HCT116 (cell line): Measurements from ENCODE around the gene PHTF1. TPM values are rescaled to one million over a fixed set of nuclear protein-coding genes. Genes with fewer than 3 reads are reported as not detected.
"Not testable (repeated sequence)": the region's sequence is repeated elsewhere in the genome, so short reads cannot be mapped to it uniquely, and the experiment has no call there.

Experiments used
- ATAC-seq: fragments of 200-7000 bp; cut with Tn5 transposase; 2 replicates; pipeline ENCODE4 v1.9.1; 2020; ENCODE audit warnings: mild to moderate bottlenecking, moderate library complexity
- BruUV-seq: library from RNA; stranded (reverse); fragments of 400-500 nt; replicated peaks from 2 replicates; lab custom pipeline; 2021; lab: Mats Ljungman, UMichigan
- CTCF ChIA-PET: fragments of 300-600 bp; sonication (Branson Sonifier 250); formaldehyde crosslinking; loops from one replicate; lab custom pipeline; 2021; ENCODE audit warnings: antibody characterized with exemption; lab: Charles Lee
- POLR2A ChIA-PET: fragments of 300-600, 350-600 bp; sonication (Branson Sonifier 250); formaldehyde crosslinking; loops from one replicate; lab custom pipeline; 2021; ENCODE audit warnings: antibody characterized with exemption; lab: Charles Lee
- RAD21 ChIA-PET, 2 experiments: fragments of 300-600 bp; sonication (Branson Sonifier 250); formaldehyde crosslinking; loops; one replicate each; lab custom pipeline; 2023; ENCODE audit warnings: low total read pairs in 2 of 2; ENCODE audit not compliant: uncharacterized antibody in 2 of 2, unreplicated experiment in 2 of 2, low non-redundant PET in 1 of 2; lab: Charles Lee
- DNase-seq: peaks from one replicate; pipeline ENCODE4 v3.0.0-alpha.2; 2010; ENCODE audit warnings: low read depth, low spot score
- H2AFZ ChIP-seq: fragments of 200-600 bp; shearing (Covaris generic), sonication (generic); 2 replicates; pipeline ENCODE4 v1.6.1; 2017; ENCODE audit warnings: low read depth, mixed run types, mixed read lengths, antibody characterized with exemption, low read length; ENCODE audit not compliant: poor library complexity, severe bottlenecking
- H3K27ac ChIP-seq: 2 replicates; pipeline ENCODE4 v1.5.1; 2012; ENCODE audit warnings: low read depth, low read length
- H3K27me3 ChIP-seq: fragments of 200-600 bp; sonication (generic); 2 replicates; pipeline ENCODE4 v1.6.1; 2016; ENCODE audit warnings: mixed run types, low read length, mixed read lengths; ENCODE audit not compliant: insufficient read depth
- H3K36me3 ChIP-seq, 2 experiments: fragments of 200-500 bp in 1 of 2; fragments of 200-600 bp in 1 of 2; sonication (Bioruptor generic) in 1 of 2; sonication (generic) in 1 of 2; 2 replicates each; pipeline versions ENCODE4 v1.5.1 to v1.6.1; 2014 to 2016; ENCODE audit warnings: low read length in 2 of 2, inconsistent platforms in 1 of 2, mixed read lengths in 1 of 2, mixed run types in 1 of 2; ENCODE audit not compliant: insufficient read depth in 2 of 2, control insufficient read depth in 1 of 2
- H3K4me1 ChIP-seq, 2 experiments: fragments of 200-600 bp in 1 of 2; sonication (generic) in 1 of 2; 2 replicates each; pipeline versions ENCODE4 v1.5.1 to v1.6.1; 2012 to 2017; ENCODE audit warnings: low read length in 2 of 2, inconsistent platforms in 1 of 2, mild to moderate bottlenecking in 1 of 2, mixed read lengths in 1 of 2, mixed run types in 1 of 2, moderate library complexity in 1 of 2; ENCODE audit not compliant: insufficient read depth in 2 of 2, control insufficient read depth in 1 of 2
- H3K4me2 ChIP-seq: fragments of 200-600 bp; sonication (generic); 2 replicates; pipeline ENCODE4 v1.6.1; 2017; ENCODE audit warnings: mixed run types, low read length, mixed read lengths
- H3K4me3 ChIP-seq, 2 experiments: fragments of 200-600 bp in 1 of 2; sonication (generic) in 1 of 2; replicated peaks in 1 of 2; 2 replicates each; pipeline ENCODE4 v1.5.1; 2011 to 2016; ENCODE audit warnings: low read length in 2 of 2, control low read depth in 1 of 2, low read depth in 1 of 2, mild to moderate bottlenecking in 1 of 2, mixed read lengths in 1 of 2, mixed run types in 1 of 2
- H3K79me2 ChIP-seq: fragments of 200-600 bp; sonication (generic); 2 replicates; pipeline ENCODE4 v1.6.1; 2017; ENCODE audit warnings: mild to moderate bottlenecking, mixed run types, low read length, moderate library complexity, mixed read lengths; ENCODE audit not compliant: insufficient read depth
- H3K9ac ChIP-seq: fragments of 200-600 bp; sonication (generic); 2 replicates; pipeline ENCODE4 v1.6.1; 2016; ENCODE audit warnings: low read length, mixed read lengths
- H3K9me2 ChIP-seq: fragments of 200-600 bp; sonication (generic), shearing (Covaris generic); 2 replicates; pipeline ENCODE4 v1.6.1; 2017; ENCODE audit warnings: mixed run types, mild to moderate bottlenecking, moderate library complexity; ENCODE audit not compliant: insufficient read depth
- H3K9me3 ChIP-seq, 2 experiments: fragments of 200-500 bp in 1 of 2; fragments of 200-600 bp in 1 of 2; sonication (Bioruptor generic) in 1 of 2; sonication (generic) in 1 of 2; 2 replicates each; pipeline ENCODE4 v1.6.1; 2014 to 2017; ENCODE audit warnings: low read length in 2 of 2, mixed read lengths in 2 of 2, inconsistent platforms in 1 of 2, low read depth in 1 of 2, mild to moderate bottlenecking in 1 of 2, mixed run types in 1 of 2, moderate library complexity in 1 of 2; ENCODE audit not compliant: control insufficient read depth in 1 of 2, insufficient read depth in 1 of 2
- H4K20me1 ChIP-seq: fragments of 200-600 bp; sonication (generic), shearing (Covaris generic); 2 replicates; pipeline ENCODE4 v1.6.1; 2017; ENCODE audit warnings: mixed run types, mild to moderate bottlenecking, moderate library complexity; ENCODE audit not compliant: insufficient read depth
- POLR2A ChIP-seq: IDR thresholded peaks from 2 replicates; pipeline ENCODE4 v1.7.0; 2011; ENCODE audit warnings: borderline replicate concordance; ENCODE audit not compliant: insufficient read depth, insufficient read length; ENCODE audit errors: extremely low read depth
- intact Hi-C: fragments of 100-400 bp; cut with micrococcal nuclease; formaldehyde crosslinking; loops from 2 replicates; pipeline ENCODE4 v1.10.0; 2022
- total RNA-seq: library from RNA; stranded (reverse); gene quantifications from one replicate; pipeline ENCODE4 v1.2.1, GENCODE V29; 2021; ENCODE audit not compliant: unreplicated experiment
- TF ChIP-seq, protein P1 (sequence below): IDR thresholded peaks from 2 replicates; pipeline ENCODE4 v1.6.1; 2011; ENCODE audit warnings: mild to moderate bottlenecking, low read length, moderate library complexity; ENCODE audit not compliant: insufficient replicate concordance; ENCODE audit errors: extremely low read depth

The PHTF1 gene
- total RNA-seq, 1 experiment from 2014 or later = 11.4 TPM

DNA sequence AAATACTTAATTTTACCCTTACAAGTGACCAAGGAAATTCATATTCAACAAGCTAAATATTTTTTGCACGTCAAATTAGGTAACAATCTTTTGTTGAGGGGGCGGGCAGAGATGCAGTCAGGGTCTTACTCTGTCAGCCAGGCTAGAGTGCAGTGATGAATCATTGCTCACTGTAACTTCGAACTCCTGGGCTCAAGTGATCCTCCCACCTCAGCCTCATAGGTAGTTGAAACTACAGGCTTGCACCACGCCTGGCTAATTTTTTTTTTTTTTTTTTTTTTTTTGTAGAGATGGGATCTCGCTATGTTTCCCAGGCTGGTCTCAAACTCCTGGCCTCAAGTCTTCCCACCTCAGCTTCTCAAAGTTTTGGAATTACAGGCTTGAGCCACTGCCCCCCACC, 26.5 kb downstream of the PHTF1 start (continued):
- TF ChIP-seq, protein P1, sequence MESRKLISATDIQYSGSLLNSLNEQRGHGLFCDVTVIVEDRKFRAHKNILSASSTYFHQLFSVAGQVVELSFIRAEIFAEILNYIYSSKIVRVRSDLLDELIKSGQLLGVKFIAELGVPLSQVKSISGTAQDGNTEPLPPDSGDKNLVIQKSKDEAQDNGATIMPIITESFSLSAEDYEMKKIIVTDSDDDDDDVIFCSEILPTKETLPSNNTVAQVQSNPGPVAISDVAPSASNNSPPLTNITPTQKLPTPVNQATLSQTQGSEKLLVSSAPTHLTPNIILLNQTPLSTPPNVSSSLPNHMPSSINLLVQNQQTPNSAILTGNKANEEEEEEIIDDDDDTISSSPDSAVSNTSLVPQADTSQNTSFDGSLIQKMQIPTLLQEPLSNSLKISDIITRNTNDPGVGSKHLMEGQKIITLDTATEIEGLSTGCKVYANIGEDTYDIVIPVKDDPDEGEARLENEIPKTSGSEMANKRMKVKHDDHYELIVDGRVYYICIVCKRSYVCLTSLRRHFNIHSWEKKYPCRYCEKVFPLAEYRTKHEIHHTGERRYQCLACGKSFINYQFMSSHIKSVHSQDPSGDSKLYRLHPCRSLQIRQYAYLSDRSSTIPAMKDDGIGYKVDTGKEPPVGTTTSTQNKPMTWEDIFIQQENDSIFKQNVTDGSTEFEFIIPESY = no peak

DNA sequence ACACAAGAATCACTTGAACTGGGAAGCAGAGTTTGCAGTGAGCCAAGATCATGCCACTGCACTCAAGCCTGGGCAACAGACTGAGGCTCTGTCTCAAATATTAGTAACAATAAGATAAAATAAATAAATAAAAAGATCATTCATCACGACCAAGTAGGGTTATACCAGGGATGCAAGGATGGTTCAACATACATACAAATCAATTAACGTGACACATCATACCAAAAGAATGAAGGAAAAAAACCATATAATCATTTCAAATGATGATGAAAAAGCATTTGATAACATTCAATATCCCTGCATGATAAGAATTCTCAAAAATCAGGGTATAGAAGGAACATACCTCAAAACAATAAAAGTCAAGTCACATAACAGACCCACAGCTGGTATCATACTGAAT, 38.3 kb downstream of the PHTF1 start:
- H3K36me3 ChIP-seq = 0 out of 4 replicates have a peak, but pooled peaks cover 0 to 4% of the 10 kb centered on the region in 2 experiments
- CTCF ChIA-PET = no interaction called here

DNA sequence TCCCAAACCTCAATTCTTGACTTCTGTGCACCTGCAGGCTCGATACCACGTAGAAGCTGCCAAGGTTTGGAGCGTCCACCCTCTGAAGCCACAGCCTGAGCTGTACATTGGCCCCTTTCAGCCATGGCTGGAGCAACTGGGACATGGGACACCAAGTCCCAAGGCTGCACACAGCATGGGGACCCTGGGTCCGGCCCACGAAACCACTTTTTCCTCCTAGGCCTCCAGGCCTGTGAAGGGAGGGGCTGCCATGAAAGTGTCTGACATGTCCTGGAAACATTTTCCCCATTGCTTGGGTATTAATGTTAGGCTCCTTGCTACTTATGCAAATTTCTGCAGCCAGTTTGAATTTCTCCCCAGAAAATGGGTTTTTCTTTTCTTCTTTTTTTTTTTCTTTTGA, 40.7 kb downstream of the PHTF1 start:
- H3K4me1 ChIP-seq, H3K9me3 ChIP-seq, ATAC-seq, H2AFZ ChIP-seq, H3K4me3 ChIP-seq, intact Hi-C loops, H3K9me2 ChIP-seq, H3K27me3 ChIP-seq, H3K9ac ChIP-seq, H3K4me2 ChIP-seq, BruUV-seq, H4K20me1 ChIP-seq, DNase-seq, H3K27ac ChIP-seq, RAD21 ChIA-PET, CTCF ChIA-PET, H3K36me3 ChIP-seq, H3K79me2 ChIP-seq, POLR2A ChIA-PET: not testable (repeated sequence)

More for the DNA sequence above, 38.3 kb downstream of the PHTF1 start:
- no peak for TF ChIP-seq POLR2A
- no TSS peak for BruUV-seq
- Histone ChIP-seq H3K9ac (no peak overlapping the region), H3K4me1 (no peaks in the 10 kb centered on the region), H4K20me1 (no peaks in the 10 kb centered on the region), H3K27me3 (no peaks in the 10 kb centered on the region), H3K27ac (no peak overlapping the region), H2AFZ (no peak overlapping the region), H3K4me2 (no peak overlapping the region), H3K9me2 (no peaks in the 10 kb centered on the region; the same call in 1 of the 2 replicates), H3K4me3 (no peak overlapping the region), H3K9me3 (peaks cover 6 to 7% of the 10 kb centered on the region in 2 experiments; a peak in 2 of 4 replicates), H3K79me2 (no peaks in the 10 kb centered on the region)
- RAD21 ChIA-PET = no interaction called here
- POLR2A ChIA-PET = no interaction called here
- no peak for DNase-seq
- intact Hi-C loops = no loop called here
- no peak for ATAC-seq

DNA sequence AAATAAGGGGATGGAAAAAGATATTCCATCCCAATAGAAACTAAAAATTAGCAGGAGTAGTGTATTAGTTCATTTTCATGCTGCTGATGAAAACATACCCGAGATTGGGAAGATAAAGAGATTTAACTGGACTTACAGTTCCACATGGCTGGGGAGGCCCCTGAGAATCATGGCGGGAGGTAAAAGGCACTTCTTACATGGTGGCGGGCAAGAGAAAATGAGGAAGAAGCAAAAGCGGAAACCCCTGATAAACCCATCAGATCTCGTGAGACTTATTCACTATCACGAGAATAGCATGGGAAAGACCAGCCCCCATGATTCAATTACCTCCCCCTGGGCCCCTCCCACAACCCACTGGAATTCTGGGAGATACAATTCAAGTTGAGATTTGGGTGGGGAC, 41.8 kb downstream of the PHTF1 start:
- H3K4me3 ChIP-seq, H4K20me1 ChIP-seq, CTCF ChIA-PET, H3K9me3 ChIP-seq, intact Hi-C loops, H2AFZ ChIP-seq, H3K4me1 ChIP-seq, H3K9me2 ChIP-seq, DNase-seq, H3K9ac ChIP-seq, POLR2A ChIA-PET, RAD21 ChIA-PET, H3K36me3 ChIP-seq, H3K79me2 ChIP-seq, H3K27me3 ChIP-seq, ATAC-seq, H3K4me2 ChIP-seq, H3K27ac ChIP-seq, BruUV-seq: not testable (repeated sequence)
